Islet of Langerhans (tissue), 1 donor: ENCODE results near the gene XCL1.
A peak's percentile ranks its signal among the peaks of the same experiment; 100 is the strongest.
"Not testable (repeated sequence)": the region's sequence is repeated elsewhere in the genome, so short reads cannot be mapped to it uniquely, and the experiment has no call there.

Experiments
- FAIRE-seq: peaks from one replicate; lab custom pipeline; 2011; peaks lifted over from hg19 to GRCh38; lab: Jason Lieb, UNC

Gene XCL1

GRCh38 chr1:168567568-168567967 is 8.8 kb upstream of the XCL1 start:
- no peak for FAIRE-seq

GRCh38 chr1:168568346-168568745 is 8.1 kb upstream of the XCL1 start:
- no peak for FAIRE-seq

GRCh38 chr1:168570652-168571051 is 5.8 kb upstream of the XCL1 start:
- no peak for FAIRE-seq

GRCh38 chr1:168572633-168573032 is 3.8 kb upstream of the XCL1 start:
- no peak for FAIRE-seq

GRCh38 chr1:168574234-168574633 is 2.2 kb upstream of the XCL1 start:
- FAIRE-seq = not testable (repeated sequence)

GRCh38 chr1:168578531-168579185 is 2.3 kb downstream of the XCL1 start:
- not testable (repeated sequence) for FAIRE-seq

DNA sequence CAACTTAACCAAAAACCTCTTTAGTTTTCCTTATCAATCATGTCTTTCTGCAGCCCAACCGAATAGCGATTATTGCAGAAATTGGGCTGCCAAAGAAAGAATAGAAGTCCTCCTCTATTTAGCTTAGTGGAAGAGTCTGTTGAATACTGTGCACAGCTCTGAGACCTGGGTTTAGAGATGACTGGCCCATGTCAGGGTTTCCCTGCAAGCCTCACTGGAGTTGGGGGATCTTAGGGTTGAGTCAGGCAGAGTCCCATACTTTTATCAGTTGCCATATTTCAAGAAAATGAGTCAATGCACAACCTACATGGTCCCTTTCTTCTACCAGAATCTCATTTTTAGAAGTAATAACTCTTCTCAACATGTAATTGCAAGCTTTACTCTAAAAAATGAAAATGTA is 3.9 kb downstream of the XCL1 start:
- FAIRE-seq = not testable (repeated sequence)

- not testable (repeated sequence) for FAIRE-seq
Observed at GRCh38 chr1:168580991-168581390, 4.6 kb downstream of the XCL1 start.

GRCh38 chr1:168581817-168582572 is 5.6 kb downstream of the XCL1 start:
- no peak for FAIRE-seq

- no peak for FAIRE-seq
Observed at GRCh38 chr1:168582688-168583336, 6.4 kb downstream of the XCL1 start.

DNA sequence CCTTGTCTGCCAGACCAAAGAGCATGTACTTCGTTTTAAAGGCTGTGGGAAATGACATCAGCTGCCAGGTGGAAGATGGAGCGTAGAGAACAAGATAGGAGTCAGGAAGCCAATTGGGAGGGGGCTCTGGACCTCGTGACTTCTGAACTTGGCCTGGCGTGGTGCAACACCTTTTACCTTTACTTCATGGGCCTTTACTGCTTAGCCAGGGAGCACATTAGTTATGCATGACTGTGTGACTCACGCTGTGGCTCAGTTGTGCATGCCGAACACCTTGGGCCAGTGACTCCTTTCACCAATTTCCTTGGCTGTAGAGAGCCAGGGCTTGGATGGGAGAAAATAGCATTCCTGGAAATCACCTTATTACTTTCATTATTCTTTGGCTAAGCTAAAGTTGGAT is 7.2 kb downstream of the XCL1 start:
- no peak for FAIRE-seq

GRCh38 chr1:168585191-168585590 is 8.8 kb downstream of the XCL1 start:
- FAIRE-seq = no peak

DNA sequence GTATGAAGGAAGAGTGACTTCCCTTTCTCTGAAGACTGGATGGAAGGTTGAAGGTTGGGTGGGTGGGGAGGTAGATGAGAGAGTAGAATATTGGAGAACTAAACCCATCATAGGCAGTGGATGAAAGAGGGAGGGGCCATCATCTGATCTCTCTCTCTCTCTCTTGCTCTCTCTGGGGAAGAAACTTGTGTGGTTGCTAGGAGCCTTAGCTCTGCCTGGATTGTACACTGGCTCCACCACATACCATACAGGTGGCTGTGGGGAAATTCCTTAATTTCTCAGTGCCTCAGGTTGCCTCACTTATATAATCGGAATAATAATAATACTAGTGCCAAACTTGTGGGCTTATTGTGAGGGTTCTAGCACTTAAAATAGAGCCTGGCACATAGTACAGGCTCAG is 9.5 kb downstream of the XCL1 start:
- no peak for FAIRE-seq

DNA sequence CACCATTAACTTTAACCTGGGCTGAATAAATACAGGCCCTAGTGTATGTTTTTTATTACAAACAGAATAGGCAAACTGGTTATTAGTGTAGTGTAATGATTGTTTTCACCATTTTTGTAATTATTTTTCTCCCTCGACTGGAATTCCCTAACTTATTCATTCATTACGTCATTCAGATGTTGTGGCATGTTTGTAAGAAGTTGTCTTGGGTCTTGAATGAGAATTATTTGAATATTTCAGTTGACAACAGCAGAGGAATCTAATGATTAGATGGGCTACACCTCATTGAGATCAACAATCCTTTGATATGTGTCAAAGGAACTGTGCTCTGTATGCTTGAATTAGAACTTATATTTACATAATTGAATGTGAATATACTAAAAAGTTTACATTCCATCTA is 12.8 kb downstream of the XCL1 start:
- FAIRE-seq = no peak

DNA sequence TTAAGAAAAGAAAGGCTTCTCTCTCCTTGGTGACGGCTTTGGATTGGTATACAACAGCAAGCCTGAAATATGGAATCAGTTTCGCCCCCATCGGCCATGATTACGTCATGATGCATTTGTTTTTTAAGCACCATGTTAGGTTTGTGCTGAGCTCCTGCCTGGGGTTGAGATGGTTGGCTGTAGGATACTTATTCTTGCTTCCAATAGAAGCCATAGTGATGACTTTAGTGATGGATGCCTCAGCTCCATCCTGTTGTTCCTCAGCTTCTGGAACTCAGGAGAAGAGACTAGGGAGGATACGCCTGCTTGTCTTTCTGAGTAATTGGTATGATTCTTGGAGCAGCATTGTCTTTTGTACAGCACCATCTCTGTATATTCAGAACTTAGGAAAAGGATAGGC is 14.7 kb downstream of the XCL1 start:
- FAIRE-seq = no peak

GRCh38 chr1:168591641-168592250 is 15.3 kb downstream of the XCL1 start:
- FAIRE-seq = no peak

GRCh38 chr1:168595403-168595802 is 19.0 kb downstream of the XCL1 start:
- not testable (repeated sequence) for FAIRE-seq

DNA sequence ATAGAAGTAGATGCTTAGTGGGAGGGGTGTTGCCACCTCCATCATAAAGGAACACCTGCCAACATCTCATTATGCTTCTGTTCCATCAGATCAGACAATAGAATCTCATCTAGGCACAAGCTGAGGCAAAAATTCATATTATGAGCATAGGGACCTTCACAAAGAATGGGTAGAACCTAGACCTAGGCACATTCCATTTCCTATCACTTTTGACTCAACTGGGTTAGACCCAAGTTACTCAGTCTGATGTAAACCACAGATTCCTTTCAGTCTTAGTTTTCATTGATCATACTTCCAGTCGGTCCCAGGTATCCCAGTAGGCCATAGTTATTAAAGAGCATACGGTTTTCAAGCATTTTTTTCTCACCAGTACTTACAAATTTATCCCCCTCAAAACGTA is 21.7 kb downstream of the XCL1 start:
- no peak for FAIRE-seq

- no peak for FAIRE-seq
Observed at GRCh38 chr1:168598892-168599291, 22.5 kb downstream of the XCL1 start.

DNA sequence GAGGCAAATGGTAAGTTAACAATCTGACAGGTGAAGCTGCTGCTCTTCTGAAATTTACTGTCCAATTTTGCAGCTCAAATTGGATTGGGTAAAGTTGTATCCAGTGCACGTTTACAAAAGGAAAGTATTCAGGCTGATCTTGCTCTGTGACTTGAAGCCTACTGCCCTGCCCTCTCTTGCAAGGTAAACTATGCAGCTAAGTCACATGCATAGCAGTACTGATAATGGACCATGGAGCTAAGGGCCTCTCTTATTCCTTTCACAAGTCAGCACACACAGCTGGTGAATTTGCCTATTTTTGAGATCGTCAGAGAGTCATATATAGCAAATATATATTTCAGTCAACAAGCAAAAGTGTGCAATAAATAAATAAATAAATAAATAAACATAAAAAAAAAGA is 23.2 kb downstream of the XCL1 start:
- FAIRE-seq = no peak

DNA sequence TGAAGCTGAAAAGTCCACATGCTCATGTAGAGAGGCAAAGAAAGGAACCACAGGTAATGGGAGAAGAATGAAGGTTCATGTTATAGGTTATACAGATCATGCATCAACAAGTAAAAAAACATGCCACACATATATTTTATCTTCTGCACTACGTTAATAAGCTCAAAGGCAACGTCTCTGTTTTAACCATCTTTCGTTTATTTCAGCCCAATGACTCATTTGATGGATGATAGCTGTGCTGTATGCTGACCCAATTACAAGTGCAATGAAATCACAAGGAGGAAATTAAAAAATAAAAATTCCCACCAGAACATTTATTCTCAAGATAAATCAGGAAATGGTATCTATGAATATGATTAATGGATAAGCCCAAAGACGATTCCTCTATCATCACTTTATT is 24.6 kb downstream of the XCL1 start:
- no peak for FAIRE-seq

DNA sequence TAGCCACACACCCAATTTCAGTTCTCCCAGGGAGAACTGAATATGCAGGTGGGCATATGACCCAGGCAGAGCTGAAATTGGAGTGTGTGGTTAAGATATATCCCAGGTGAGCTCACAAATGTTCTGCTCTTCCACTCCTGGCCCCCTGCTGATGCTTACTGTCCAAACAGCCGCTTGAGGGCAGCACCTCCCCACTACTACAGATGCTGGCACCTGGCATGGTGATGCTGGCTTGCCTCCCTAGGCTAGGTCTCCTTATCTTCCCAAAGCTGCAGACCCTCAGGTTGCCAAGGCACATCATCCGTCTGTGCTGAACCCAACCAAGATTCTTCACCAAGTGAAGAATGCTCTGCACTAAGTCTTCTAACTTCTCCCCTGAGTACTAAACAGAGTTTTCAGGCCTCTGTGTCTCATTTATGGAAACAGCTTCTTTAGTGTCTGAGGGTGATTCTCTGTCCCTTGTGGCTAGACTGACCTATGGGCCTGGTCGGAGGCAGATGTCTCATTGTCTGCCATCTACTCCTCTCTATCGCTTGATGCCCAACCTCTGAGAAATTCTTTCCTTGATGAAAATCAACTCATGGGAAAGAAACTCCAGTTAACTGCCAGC is 27.2 kb downstream of the XCL1 start:
- FAIRE-seq = peak; percentile 86

GRCh38 chr1:168605443-168605842 is 29.0 kb downstream of the XCL1 start:
- FAIRE-seq = no peak
